GM12873 (cell line): Measurements from ENCODE around the gene CATSPERZ.

Experiments
- CTCF ChIP-seq: IDR thresholded peaks from 2 replicates; pipeline ENCODE4 v1.5.1; 2012; ENCODE audit warnings: low read depth, mild to moderate bottlenecking, moderate library complexity, low read length, control low read depth; ENCODE audit not compliant: insufficient read depth; ENCODE audit errors: missing control alignments

CATSPERZ gene

GRCh38 chr11:64290352-64291261, 9.6 kb upstream of the CATSPERZ start:
- TF ChIP-seq CTCF = no peak

- TF ChIP-seq CTCF = no peak
These were observed 8.9 kb upstream of the CATSPERZ start, which contains the start of gene KCNK4 for GRCh38 chr11:64291262-64291751. Gene KCNK4 (plus strand): TSS chr11:64291302. CDS start chr11:64293019, 1,717 bp downstream.

GRCh38 chr11:64291752-64292459, 8.3 kb upstream of the CATSPERZ start:
- no peak for TF ChIP-seq CTCF

GRCh38 chr11:64292460-64293254, 7.5 kb upstream of the CATSPERZ start:
- TF ChIP-seq CTCF = no peak

- no peak for TF ChIP-seq CTCF
These were observed 5.4 kb upstream of the CATSPERZ start for GRCh38 chr11:64294774-64295173.

GRCh38 chr11:64295760-64296159, 4.4 kb upstream of the CATSPERZ start:
- no peak for TF ChIP-seq CTCF
